NCI-H2107 treated with DMSO at 0.1 percent for 48 hours (cell line): ENCODE data around the gene CCN5.
A peak's percentile ranks its signal among the peaks of the same experiment; 100 is the strongest.

Source experiments
- DNase-seq: peaks from one replicate; lab custom pipeline; 2025; ENCODE audit not compliant: unreplicated experiment; lab: John Stamatoyannopoulos, UW

Gene CCN5

GRCh38 chr20:44735816-44736169 is 20.6 kb downstream of the CCN5 start:
- no peak for DNase-seq

- DNase-seq: no peak
These were observed 21.2 kb downstream of the CCN5 start for GRCh38 chr20:44736170-44737021.

GRCh38 chr20:44737116-44737515 is 21.9 kb downstream of the CCN5 start:
- no peak for DNase-seq

DNA sequence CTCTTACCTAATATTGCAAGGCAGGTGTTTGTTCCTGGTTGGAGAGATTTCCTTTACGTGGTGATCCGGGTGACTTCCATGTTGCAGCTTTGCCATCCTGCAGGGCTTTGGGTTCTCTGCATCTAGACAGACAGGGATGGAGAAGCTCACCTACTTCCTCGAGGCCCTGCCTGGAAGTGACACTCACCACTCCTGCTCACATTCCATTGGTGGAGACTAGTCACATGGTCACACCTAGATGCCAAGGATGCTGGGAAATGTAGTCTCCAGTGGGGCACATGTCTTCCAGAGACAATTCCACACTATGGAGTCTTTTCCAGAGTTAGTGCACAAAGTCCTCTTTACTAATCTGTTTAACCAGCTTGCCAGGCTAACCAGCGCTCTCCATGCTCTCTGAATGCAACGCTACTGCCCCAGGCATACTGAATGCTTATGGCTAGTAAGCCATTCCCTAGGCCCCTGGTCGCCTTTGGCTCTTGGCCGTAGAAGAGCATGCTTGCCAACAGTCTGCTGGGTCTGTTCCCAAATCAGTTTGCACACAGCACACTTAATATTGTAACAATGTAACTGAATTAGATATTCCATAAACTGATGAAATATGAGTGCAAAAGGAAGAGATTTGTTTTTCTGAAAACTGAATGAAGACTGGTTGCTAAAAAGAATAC is 23.8 kb downstream of the CCN5 start:
- DNase-seq: no peak

GRCh38 chr20:44739942-44740341 is 24.8 kb downstream of the CCN5 start:
- no peak for DNase-seq

GRCh38 chr20:44742304-44743079 is 27.3 kb downstream of the CCN5 start:
- DNase-seq: no peak

DNA sequence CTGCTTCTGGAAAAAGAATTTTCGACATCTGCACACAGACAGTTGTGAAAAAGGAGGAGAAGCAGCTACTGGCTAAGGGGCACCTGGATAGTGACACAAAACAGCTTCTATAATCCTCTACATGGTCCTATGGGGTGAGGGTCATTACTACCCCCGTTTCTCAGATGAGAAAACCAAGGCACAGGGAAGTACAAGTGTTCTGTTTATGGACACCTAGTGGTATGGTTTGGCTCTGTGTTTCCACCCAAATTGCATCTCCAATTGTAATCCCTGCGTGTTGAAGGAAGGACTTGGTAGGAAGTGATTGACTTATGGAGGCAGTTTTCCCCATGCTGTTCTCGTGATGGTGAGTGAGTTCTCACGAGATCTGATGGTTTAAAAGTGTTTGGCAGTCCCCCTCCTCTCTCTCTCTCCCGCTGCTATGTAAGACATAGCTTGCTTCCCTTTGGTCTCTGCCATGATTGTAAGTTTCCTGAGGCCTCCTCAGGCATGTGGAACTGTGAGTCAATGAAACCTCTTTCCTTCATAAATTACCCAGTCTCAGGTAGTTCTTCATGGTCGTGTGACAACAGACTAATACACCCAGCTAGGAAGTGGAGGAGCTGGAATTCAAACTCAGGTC is 28.0 kb downstream of the CCN5 start:
- no peak for DNase-seq

GRCh38 chr20:44743916-44744655 is 28.9 kb downstream of the CCN5 start:
- DNase-seq: no peak

DNA sequence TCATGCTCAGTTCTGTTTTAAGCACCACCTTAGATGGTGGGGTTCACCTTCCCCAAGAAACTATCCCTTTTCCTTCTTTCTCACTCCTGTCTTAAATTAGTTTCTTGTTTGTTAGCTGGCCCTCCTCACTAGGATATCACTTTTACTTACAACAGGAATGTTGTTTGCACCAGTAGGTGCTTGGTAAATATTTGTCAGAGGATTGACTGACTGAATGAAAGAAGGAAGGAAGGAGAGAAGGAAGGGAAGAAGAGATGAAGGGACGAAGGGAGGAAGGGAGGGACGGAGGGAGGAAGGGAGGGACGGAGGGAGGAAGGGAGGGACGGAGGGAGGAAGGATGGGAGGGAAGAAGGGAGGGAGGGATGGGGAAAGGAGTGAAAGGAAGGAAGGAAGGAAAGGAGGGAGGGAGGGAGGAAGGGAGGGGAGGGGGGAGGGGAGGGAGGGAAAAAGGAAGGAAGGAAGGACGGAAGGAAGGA is 30.0 kb downstream of the CCN5 start:
- DNase-seq: no peak

- DNase-seq: no peak
These were observed 30.6 kb downstream of the CCN5 start, which contains the start of gene KCNK15 for GRCh38 chr20:44745598-44746366. TSS of gene KCNK15 (plus strand) at chr20:44745865. CDS start at chr20:44745911, 46 bp downstream.

DNA sequence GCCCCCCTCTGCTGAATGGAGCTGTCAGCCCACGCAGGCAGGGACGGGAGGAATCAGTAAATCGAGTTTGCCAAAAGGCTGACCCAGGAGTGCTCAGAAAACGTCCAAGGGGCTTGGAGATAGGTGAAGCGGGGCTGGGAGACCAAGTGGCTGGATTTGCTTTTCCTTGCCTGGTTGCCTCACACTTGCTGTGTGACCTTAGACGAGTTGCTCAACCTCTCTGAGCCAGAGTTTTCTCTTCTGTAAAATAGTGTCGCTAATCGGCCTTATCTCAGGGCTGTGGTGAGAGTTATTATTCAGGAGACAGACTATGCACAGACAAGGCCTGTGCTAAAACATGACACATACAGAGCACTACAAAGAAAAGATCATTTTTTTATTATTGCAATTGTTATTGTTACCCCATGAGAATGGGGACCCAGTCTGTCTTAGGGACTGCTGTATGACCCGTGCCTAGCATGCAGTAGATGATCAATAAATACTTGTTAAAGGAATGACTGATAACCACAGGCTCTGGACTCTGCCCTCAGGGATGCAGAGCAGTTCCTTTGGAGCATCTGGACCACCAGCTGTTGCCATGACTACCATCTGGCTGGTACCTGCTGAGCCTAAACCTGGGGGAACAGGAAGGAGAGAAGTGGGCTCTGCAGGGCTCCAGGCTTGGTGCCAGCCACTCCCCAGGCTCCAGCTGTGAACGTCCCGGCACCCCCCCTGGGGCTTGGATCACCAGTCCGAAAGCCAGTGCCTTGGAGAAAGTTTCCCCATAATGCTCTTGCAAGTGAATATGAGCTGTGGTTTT is 31.4 kb downstream of the CCN5 start:
- DNase-seq: no peak

DNA sequence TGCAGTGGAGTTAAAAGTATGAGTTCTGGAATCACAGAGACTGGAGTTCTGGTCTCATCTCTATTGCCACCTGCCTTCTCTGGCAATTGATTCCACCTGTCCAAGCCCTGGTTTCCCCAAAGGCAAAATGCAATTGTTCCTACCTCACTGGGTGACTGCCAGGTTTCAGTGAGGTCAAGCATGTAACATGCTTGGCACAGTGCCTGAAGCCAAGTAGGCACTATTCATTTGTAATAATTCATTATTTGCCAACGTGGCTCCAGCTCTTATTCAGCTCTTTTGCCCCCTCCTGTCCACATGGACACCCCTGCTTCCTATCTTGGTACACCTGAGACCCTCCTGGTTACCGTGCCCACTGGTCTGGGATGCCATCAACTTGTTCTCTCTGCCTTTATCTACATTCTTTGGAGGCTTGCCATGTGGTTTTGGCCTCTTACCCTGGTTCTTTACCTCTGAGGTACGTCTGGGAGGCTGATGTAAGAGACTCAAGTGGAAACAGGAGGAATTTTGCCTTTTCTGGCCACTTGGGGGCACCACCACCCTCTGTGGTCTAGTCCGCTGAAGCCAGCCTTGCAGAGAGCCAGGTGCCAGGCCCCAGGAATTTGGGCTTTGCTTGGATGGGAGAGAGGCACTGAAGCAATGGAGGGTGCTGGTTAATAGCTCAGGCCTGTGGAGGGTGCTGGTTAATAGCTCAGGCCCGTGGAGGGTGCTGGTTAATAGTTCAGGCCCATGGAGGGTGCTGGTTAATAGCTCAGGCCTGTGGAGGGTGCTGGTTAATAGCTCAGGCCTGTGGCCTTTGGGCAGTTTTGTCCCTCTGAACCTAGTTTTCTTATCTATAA is 32.2 kb downstream of the CCN5 start:
- DNase-seq: peak; percentile 59

- no peak for DNase-seq
These were observed 32.8 kb downstream of the CCN5 start for GRCh38 chr20:44748005-44748370.

- DNase-seq: no peak
These were observed 35.1 kb downstream of the CCN5 start for GRCh38 chr20:44750081-44750805.

GRCh38 chr20:44752099-44752931 is 37.1 kb downstream of the CCN5 start:
- DNase-seq: no peak

DNA sequence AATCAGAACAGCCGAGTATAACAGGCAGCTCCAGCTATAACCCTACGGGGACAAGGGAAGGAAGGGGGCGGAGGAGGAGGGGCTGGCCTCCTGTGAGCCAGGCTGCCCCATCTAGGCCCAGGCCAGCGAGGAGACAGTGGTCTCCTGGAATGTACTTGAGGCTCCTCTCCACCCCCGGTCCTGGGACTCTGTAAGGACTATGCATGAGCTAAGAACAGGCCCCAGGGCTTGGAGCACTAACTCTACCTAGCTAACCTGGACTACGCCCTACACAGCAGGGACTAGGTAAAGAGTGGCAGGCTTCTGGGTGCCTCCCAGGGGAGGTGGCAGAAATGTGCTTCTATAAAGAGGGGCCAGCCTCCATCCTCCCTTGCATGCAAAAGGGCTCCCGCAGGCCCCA is 39.4 kb downstream of the CCN5 start:
- DNase-seq: no peak
